Panc1 (cell line): ENCODE results near the gene RAD51AP1. TPM values are rescaled to one million over a fixed set of nuclear protein-coding genes. Genes with fewer than 3 reads are reported as not detected.

ENCODE experiments used
- ATAC-seq: fragments of 200-7000 bp; cut with Tn5 transposase; 2 replicates; pipeline ENCODE4 v1.9.1; 2020; ENCODE audit warnings: mild to moderate bottlenecking, moderate library complexity
- BruUV-seq: library from RNA; stranded (reverse); fragments of 400-500 nt; replicated peaks from 2 replicates; lab custom pipeline; 2021; lab: Mats Ljungman, UMichigan
- CTCF ChIA-PET: fragments of 300-600 bp; sonication (Branson Sonifier 250); formaldehyde crosslinking; loops from one replicate; lab custom pipeline; 2022; ENCODE audit warnings: antibody characterized with exemption; lab: Charles Lee
- POLR2A ChIA-PET: fragments of 300-600 bp; sonication (Branson Sonifier 250); formaldehyde crosslinking; loops from one replicate; lab custom pipeline; 2022; ENCODE audit warnings: antibody characterized with exemption; lab: Charles Lee
- DNase-seq: peaks from one replicate; pipeline ENCODE4 v3.0.0-alpha.2; 2010; ENCODE audit warnings: low read depth, low spot score
- H3K27ac ChIP-seq: 2 replicates; pipeline ENCODE4 v1.5.1; 2011; ENCODE audit warnings: mild to moderate bottlenecking, low read length, inconsistent platforms
- H3K27me3 ChIP-seq: fragments of 200-500 bp; sonication (Bioruptor generic); 2 replicates; pipeline ENCODE4 v1.6.0; 2014; ENCODE audit warnings: low read length, inconsistent platforms; ENCODE audit not compliant: control insufficient read depth, insufficient read depth
- H3K36me3 ChIP-seq: fragments of 200-500 bp; sonication (Bioruptor generic); 2 replicates; pipeline ENCODE4 v1.5.1; 2014; ENCODE audit warnings: inconsistent platforms, mild to moderate bottlenecking, low read length, moderate library complexity; ENCODE audit not compliant: control insufficient read depth, insufficient read depth
- H3K4me1 ChIP-seq: 2 replicates; pipeline ENCODE4 v1.5.1; 2011; ENCODE audit warnings: inconsistent platforms, mild to moderate bottlenecking, low read length, moderate library complexity; ENCODE audit not compliant: control insufficient read depth, insufficient read depth
- H3K4me3 ChIP-seq, 2 experiments: 2 replicates each; pipeline ENCODE4 v1.5.1; 2011 to 2012; ENCODE audit warnings: low read depth in 2 of 2, low read length in 2 of 2, mild to moderate bottlenecking in 2 of 2, inconsistent platforms in 1 of 2, moderate library complexity in 1 of 2
- H3K9me3 ChIP-seq: fragments of 200-500 bp; sonication (Bioruptor generic); 2 replicates; pipeline ENCODE4 v1.5.1; 2014; ENCODE audit warnings: low read depth, mild to moderate bottlenecking, inconsistent platforms, low read length, moderate library complexity; ENCODE audit not compliant: control insufficient read depth, insufficient read depth
- POLR2AphosphoS5 ChIP-seq: IDR thresholded peaks from 2 replicates; pipeline ENCODE4 v1.6.1; 2012; ENCODE audit warnings: mild to moderate bottlenecking, low read depth, low read length, moderate library complexity
- REST ChIP-seq, 2 experiments: IDR thresholded peaks; 2 replicates each; pipeline ENCODE4 v1.6.1; 2011 to 2012; ENCODE audit warnings: low read depth in 2 of 2, control low read depth in 1 of 2, low read length in 1 of 2, mild to moderate bottlenecking in 1 of 2, moderate library complexity in 1 of 2; ENCODE audit not compliant: insufficient read depth in 1 of 2
- SIN3A ChIP-seq: IDR thresholded peaks from 2 replicates; pipeline ENCODE4 v1.6.1; 2012; ENCODE audit warnings: low read depth, mild to moderate bottlenecking, low read length, moderate library complexity, borderline replicate concordance; ENCODE audit not compliant: insufficient read depth
- TCF7L2 ChIP-seq: IDR thresholded peaks from 2 replicates; pipeline ENCODE4 v1.6.1; 2011; ENCODE audit warnings: mild to moderate bottlenecking, low read depth, low read length, inconsistent platforms
- in situ Hi-C: cut with HindIII; loops from 2 replicates; pipeline ENCODE4 v1.10.0; 2016; ENCODE audit warnings: low sequenced_read_pairs, low pct_unique_long_range_greater_than_20kb
- intact Hi-C: fragments of 100-400 bp; cut with micrococcal nuclease; formaldehyde crosslinking; loops from one replicate; pipeline ENCODE4 v1.10.0; 2022; ENCODE audit not compliant: unreplicated experiment
- total RNA-seq: library from RNA; stranded (reverse); gene quantifications from one replicate; pipeline ENCODE4 v1.2.1, GENCODE V29; 2021; ENCODE audit not compliant: unreplicated experiment
- TF ChIP-seq, protein P1 (sequence below): fragments of 450-650 bp; IDR thresholded peaks from 2 replicates; pipeline ENCODE4 v1.5.1; 2017; ENCODE audit warnings: mild to moderate bottlenecking

The RAD51AP1 gene
- total RNA-seq, 1 experiment from 2014 or later, result 18.1 TPM

GRCh38 chr12:4563336-4563735 lies 24.6 kb downstream of the RAD51AP1 start:
- TF ChIP-seq SIN3A (no peak), POLR2AphosphoS5 (no peak), REST (IDR thresholded peaks at IDR 0.05; ENCODE audit: insufficient read depth in 1 of 2, low read depth in 2 of 2, low read length in 1 of 2) (no peak), TCF7L2 (no peak)
- TF ChIP-seq, protein P1, sequence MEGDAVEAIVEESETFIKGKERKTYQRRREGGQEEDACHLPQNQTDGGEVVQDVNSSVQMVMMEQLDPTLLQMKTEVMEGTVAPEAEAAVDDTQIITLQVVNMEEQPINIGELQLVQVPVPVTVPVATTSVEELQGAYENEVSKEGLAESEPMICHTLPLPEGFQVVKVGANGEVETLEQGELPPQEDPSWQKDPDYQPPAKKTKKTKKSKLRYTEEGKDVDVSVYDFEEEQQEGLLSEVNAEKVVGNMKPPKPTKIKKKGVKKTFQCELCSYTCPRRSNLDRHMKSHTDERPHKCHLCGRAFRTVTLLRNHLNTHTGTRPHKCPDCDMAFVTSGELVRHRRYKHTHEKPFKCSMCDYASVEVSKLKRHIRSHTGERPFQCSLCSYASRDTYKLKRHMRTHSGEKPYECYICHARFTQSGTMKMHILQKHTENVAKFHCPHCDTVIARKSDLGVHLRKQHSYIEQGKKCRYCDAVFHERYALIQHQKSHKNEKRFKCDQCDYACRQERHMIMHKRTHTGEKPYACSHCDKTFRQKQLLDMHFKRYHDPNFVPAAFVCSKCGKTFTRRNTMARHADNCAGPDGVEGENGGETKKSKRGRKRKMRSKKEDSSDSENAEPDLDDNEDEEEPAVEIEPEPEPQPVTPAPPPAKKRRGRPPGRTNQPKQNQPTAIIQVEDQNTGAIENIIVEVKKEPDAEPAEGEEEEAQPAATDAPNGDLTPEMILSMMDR, result no peak
- in situ Hi-C loops (no loop called here), intact Hi-C loops (no loop called here)
- Histone ChIP-seq H3K4me1 (no peaks in the 10 kb centered on the region), H3K4me3 (no peak overlapping the region), H3K27me3 (no peaks in the 10 kb centered on the region), H3K27ac (no peak overlapping the region), H3K9me3 (no peaks in the 10 kb centered on the region), H3K36me3 (peaks cover 3% of the 10 kb centered on the region; the same call in 1 of the 2 replicates)
- CTCF ChIA-PET, result no interaction called here
- ATAC-seq (no peak), DNase-seq (no peak)
- BruUV-seq, result no TSS peak
- POLR2A ChIA-PET, result no interaction called here

- no TSS peak for BruUV-seq
- intact Hi-C loops, result no loop called here
- in situ Hi-C loops, result no loop called here
- no peaks in the 10 kb centered on the region for H3K36me3 ChIP-seq
- no peak overlapping the region for H3K27ac ChIP-seq
- no peaks in the 10 kb centered on the region for H3K27me3 ChIP-seq
- CTCF ChIA-PET, result interaction anchor here (0.5 kb wide), 1 partner anchor 176 kb away, joined by 4 read pairs; no protein-coding TSS in a partner anchor
- no peak for ATAC-seq
- DNase-seq, result no peak
- no peaks in the 10 kb centered on the region for H3K4me1 ChIP-seq
- H3K9me3 ChIP-seq, result no peaks in the 10 kb centered on the region
- TF ChIP-seq SIN3A, result no peak
- no peak for TF ChIP-seq REST (IDR thresholded peaks at IDR 0.05; ENCODE audit: insufficient read depth in 1 of 2, low read depth in 2 of 2, low read length in 1 of 2)
- TF ChIP-seq TCF7L2, result no peak
- TF ChIP-seq, protein P1, result no peak
- no peak for TF ChIP-seq POLR2AphosphoS5
- POLR2A ChIA-PET, result no interaction called here
- H3K4me3 ChIP-seq, result no peak overlapping the region
Observed at GRCh38 chr12:4564818-4565217, 26.1 kb downstream of the RAD51AP1 start.
